NT2/D1 (cell line): ENCODE data around the gene TCF19.

ENCODE experiments used
- DNase-seq: peaks from one replicate; pipeline ENCODE4 v3.0.0-alpha.2; 2011; ENCODE audit warnings: low read depth, low spot score
- H3K27me3 ChIP-seq: 2 replicates; pipeline ENCODE4 v1.6.0; 2011; ENCODE audit warnings: mild to moderate bottlenecking; ENCODE audit not compliant: insufficient read length, insufficient read depth
- H3K36me3 ChIP-seq: 2 replicates; pipeline ENCODE4 v1.6.1; 2011; ENCODE audit warnings: mild to moderate bottlenecking, low read length, mixed read lengths; ENCODE audit not compliant: insufficient read depth, insufficient read length
- H3K4me1 ChIP-seq: 2 replicates; pipeline ENCODE4 v1.5.1; 2011; ENCODE audit not compliant: insufficient read depth, insufficient read length
- H3K4me3 ChIP-seq: 2 replicates; pipeline ENCODE4 v1.5.1; 2011; ENCODE audit warnings: low read depth; ENCODE audit not compliant: insufficient read length
- H3K9ac ChIP-seq: 2 replicates; pipeline ENCODE4 v1.6.0; 2011; ENCODE audit warnings: low read depth; ENCODE audit not compliant: insufficient read length
- H3K9me3 ChIP-seq: 2 replicates; pipeline ENCODE4 v1.5.1; 2011; ENCODE audit warnings: mild to moderate bottlenecking, low read length; ENCODE audit not compliant: insufficient read depth
- SUZ12 ChIP-seq: IDR thresholded peaks from 2 replicates; pipeline ENCODE4 v1.6.1; 2011; ENCODE audit not compliant: insufficient read length, insufficient read depth; ENCODE audit errors: extremely low read depth
- YY1 ChIP-seq: IDR thresholded peaks from 2 replicates; pipeline ENCODE4 v1.6.1; 2011; ENCODE audit not compliant: insufficient read length, insufficient read depth
- ZNF274 ChIP-seq: IDR thresholded peaks from 2 replicates; pipeline ENCODE4 v1.6.1; 2011; ENCODE audit warnings: mild to moderate bottlenecking, low read depth, low read length

The TCF19 gene

GRCh38 chr6:31142361-31142761, 16.0 kb upstream of the TCF19 start:
- H3K4me1 ChIP-seq: peaks cover 6% of the 10 kb centered on the region
- no peak overlapping the region for H3K4me3 ChIP-seq
- TF ChIP-seq SUZ12 (no peak), ZNF274 (no peak), YY1 (no peak)
- no peak overlapping the region for H3K9ac ChIP-seq
- DNase-seq: no peak
- H3K36me3 ChIP-seq: peaks cover 40% of the 10 kb centered on the region
- no peaks in the 10 kb centered on the region for H3K27me3 ChIP-seq
- H3K9me3 ChIP-seq: no peaks in the 10 kb centered on the region

GRCh38 chr6:31143148-31143547, 15.2 kb upstream of the TCF19 start:
- DNase-seq: no peak

DNA sequence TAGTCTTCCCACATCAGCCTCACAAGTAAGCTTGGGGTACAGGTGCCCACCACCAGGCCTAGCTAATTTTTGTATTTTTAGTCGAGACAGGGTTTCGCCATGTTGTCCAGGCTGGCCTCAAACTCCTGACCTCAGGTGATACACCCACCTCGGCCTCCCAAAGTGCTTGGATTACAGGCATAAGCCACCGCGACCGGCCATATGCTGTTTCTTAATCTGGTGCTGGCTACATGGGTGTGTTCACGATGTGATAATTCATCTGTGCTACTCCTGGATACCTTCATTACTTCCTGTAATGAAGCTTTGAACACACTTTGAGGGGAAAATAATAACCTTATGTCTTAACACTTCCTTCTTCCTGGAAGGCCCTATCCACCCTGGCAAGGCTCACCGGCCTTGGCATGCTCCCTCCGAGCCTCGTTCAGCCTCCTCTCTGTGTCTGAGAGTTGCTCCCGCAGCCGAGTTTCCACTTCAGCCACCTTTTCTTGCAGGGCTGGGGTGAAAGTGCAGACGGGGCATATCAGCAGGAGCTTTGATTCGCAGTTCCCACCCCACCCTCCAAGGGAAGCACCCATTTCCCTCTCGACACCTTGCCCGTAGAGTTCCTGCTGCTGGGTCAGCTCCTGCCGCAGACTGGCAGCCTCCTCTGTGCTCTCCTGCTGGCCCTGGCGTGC, 14.0 kb upstream of the TCF19 start:
- TF ChIP-seq YY1 (no peak), SUZ12 (no peak), ZNF274 (no peak)
- H3K4me1 ChIP-seq: peaks cover 6% of the 10 kb centered on the region
- H3K36me3 ChIP-seq: peaks cover 48% of the 10 kb centered on the region
- H3K9me3 ChIP-seq: no peaks in the 10 kb centered on the region
- H3K4me3 ChIP-seq: no peak overlapping the region
- no peaks in the 10 kb centered on the region for H3K27me3 ChIP-seq
- DNase-seq: no peak
- H3K9ac ChIP-seq: no peak overlapping the region

More at GRCh38 chr6:31143148-31143547, 15.2 kb upstream of the TCF19 start:
- Histone ChIP-seq H3K9me3 (no peaks in the 10 kb centered on the region), H3K27me3 (no peaks in the 10 kb centered on the region), H3K4me1 (peaks cover 6% of the 10 kb centered on the region), H3K9ac (no peak overlapping the region), H3K4me3 (no peak overlapping the region), H3K36me3 (peaks cover 43% of the 10 kb centered on the region)
- TF ChIP-seq ZNF274 (no peak), YY1 (no peak), SUZ12 (no peak)

- TF ChIP-seq SUZ12 (no peak), YY1 (no peak), ZNF274 (no peak)
- Histone ChIP-seq H3K27me3 (no peaks in the 10 kb centered on the region), H3K4me1 (peaks cover 5% of the 10 kb centered on the region), H3K9me3 (no peaks in the 10 kb centered on the region), H3K36me3 (peaks cover 52% of the 10 kb centered on the region), H3K4me3 (no peak overlapping the region), H3K9ac (no peak overlapping the region)
- DNase-seq: no peak
Observed at GRCh38 chr6:31144970-31145340, 13.4 kb upstream of the TCF19 start.

DNA sequence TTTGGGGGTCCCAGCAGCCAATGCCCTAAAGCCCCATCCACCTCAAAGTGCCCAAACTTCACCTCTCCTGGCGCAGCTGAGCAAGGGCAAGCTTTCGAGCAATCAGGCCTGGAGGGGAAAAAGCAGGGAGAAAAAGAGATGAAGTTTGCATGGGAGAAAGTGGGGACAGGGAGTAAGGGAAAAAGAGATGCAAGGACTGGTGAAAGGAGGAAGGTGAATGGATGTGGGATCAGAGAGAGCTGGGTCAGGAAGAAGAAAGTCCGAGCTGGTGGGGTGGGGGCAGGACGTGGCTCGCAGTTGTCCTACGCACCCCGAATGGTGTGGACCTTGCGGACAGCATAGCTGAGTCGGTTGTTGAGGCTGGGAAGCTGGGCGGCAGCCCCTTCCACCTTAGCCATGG, 13.0 kb upstream of the TCF19 start:
- peaks cover 3% of the 10 kb centered on the region for H3K4me1 ChIP-seq
- H3K36me3 ChIP-seq: peaks cover 56% of the 10 kb centered on the region
- H3K9me3 ChIP-seq: no peaks in the 10 kb centered on the region
- no peak overlapping the region for H3K4me3 ChIP-seq
- no peak overlapping the region for H3K9ac ChIP-seq
- H3K27me3 ChIP-seq: no peaks in the 10 kb centered on the region
- DNase-seq: no peak
- TF ChIP-seq YY1 (no peak), ZNF274 (no peak), SUZ12 (no peak)

DNA sequence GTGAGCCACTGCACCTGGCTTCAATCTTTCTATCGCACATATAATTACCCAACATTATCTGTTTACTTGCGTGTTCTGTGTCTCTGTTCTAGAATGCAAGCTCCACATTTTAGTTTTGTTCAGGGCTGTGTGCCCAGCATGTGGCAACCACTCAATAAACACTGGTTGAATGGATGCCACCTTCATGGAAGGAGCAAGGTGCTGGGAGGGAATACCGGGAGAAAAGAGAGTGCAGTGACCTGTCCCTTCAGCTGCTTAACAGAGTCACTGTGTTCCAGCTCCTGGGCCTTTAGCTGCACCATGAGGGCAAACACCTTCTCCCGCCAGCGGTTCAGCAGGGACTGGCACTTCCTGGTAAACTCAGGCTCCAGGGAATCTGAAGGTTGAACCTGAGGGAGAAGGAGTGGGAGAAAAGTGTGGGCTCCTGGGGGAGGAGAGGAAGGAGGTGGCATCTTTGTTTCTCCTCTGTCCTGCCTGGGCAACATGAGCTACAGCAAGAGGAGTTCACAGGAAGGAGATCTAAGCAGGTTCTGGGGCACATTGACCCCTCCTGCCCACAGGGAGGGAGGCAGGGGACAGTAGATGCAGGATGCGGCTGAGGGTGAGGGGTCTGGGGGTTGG, 8.5 kb upstream of the TCF19 start:
- TF ChIP-seq ZNF274 (no peak), SUZ12 (no peak), YY1 (no peak)
- Histone ChIP-seq H3K4me3 (no peak overlapping the region), H3K9ac (no peak overlapping the region), H3K36me3 (peaks cover 60% of the 10 kb centered on the region), H3K4me1 (no peaks in the 10 kb centered on the region), H3K27me3 (no peaks in the 10 kb centered on the region), H3K9me3 (no peaks in the 10 kb centered on the region)
- DNase-seq: no peak

DNA sequence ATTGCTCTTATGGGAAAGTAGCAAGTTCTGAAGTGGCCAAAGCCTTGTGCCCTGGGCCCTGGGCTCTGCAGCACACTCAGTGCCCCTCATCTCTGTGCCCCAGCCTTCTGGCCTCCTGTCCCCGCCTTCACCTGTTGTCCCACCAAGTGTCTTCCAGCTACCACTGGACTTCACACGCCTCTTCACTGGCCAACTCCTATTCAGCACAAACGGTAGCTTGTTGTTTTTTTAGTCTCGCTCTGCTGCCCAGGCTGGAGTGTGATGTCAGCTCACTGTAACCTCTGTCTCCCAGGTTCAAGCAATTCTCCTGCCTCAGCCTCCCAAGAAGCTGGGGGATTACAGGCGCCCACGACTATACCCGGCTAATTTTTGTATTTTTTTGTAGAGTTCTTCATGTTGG, 5.6 kb upstream of the TCF19 start:
- TF ChIP-seq SUZ12 (no peak), ZNF274 (no peak), YY1 (no peak)
- peaks cover 2% of the 10 kb centered on the region for H3K4me1 ChIP-seq
- peaks cover 63% of the 10 kb centered on the region for H3K36me3 ChIP-seq
- DNase-seq: no peak
- no peaks in the 10 kb centered on the region for H3K9me3 ChIP-seq
- H3K4me3 ChIP-seq: no peak overlapping the region
- H3K9ac ChIP-seq: no peak overlapping the region
- no peaks in the 10 kb centered on the region for H3K27me3 ChIP-seq
